T-helper 17 cell (primary cell): ENCODE results near the gene CACNA1C. TPM values are rescaled to one million over a fixed set of nuclear protein-coding genes. Genes with fewer than 3 reads are reported as not detected.
"Not testable (repeated sequence)": the region's sequence is repeated elsewhere in the genome, so short reads cannot be mapped to it uniquely, and the experiment has no call there.

ENCODE experiments used
- ATAC-seq: fragments of 150-1000 bp; cut with Tn5 transposase; 2 replicates; pipeline ENCODE4 v1.10.0; 2021; ENCODE audit warnings: mild to moderate bottlenecking, moderate library complexity
- DNase-seq, 3 donors: peaks; one replicate each; pipeline versions ENCODE4 v3.0.0 to v3.0.0-alpha.2; 2020 to 2021
- H3K9me3 ChIP-seq: one replicate; pipeline ENCODE4 v1.7.0; 2013; ENCODE audit warnings: low read length, mild to moderate bottlenecking; ENCODE audit not compliant: control insufficient read depth, poor library complexity, severe bottlenecking
- H3K27ac Mint-ChIP-seq: one replicate; pipeline ENCODE4 v1.8.0; 2022; ENCODE audit warnings: mild to moderate bottlenecking, moderate library complexity, mixed read lengths
- H3K27me3 Mint-ChIP-seq: one replicate; pipeline ENCODE4 v1.8.0; 2022; ENCODE audit warnings: mixed read lengths
- H3K36me3 Mint-ChIP-seq: one replicate; pipeline ENCODE4 v1.8.0; 2022; ENCODE audit warnings: low read depth, mixed read lengths
- H3K4me1 Mint-ChIP-seq: one replicate; pipeline ENCODE4 v1.8.0; 2022; ENCODE audit warnings: mild to moderate bottlenecking, mixed read lengths
- H3K4me3 Mint-ChIP-seq: one replicate; pipeline ENCODE4 v1.8.0; 2022; ENCODE audit warnings: mild to moderate bottlenecking, moderate library complexity, mixed read lengths
- total RNA-seq, 4 donors: library from RNA in 2 of 4; stranded (reverse) in 2 of 4; gene quantifications; one replicate each; pipeline ENCODE4 v1.2.3 and lab custom pipeline; 2022 to 2026

CACNA1C gene
- total RNA-seq, 2 donors from 2014 or later = 0.02 to 0.18 TPM

GRCh38 chr12:2135661-2136418 is 83.1 kb downstream of the CACNA1C start:
- peaks cover 29% of the 10 kb centered on the region for H3K27me3 Mint-ChIP-seq
- not testable (repeated sequence) for H3K4me3 Mint-ChIP-seq, H3K4me1 Mint-ChIP-seq, ATAC-seq, H3K27ac Mint-ChIP-seq, H3K9me3 ChIP-seq, H3K36me3 Mint-ChIP-seq, DNase-seq

- H3K9me3 ChIP-seq = no peaks in the 10 kb centered on the region
- Mint-ChIP-seq H3K36me3 (no peaks in the 10 kb centered on the region), H3K4me1 (peaks cover 2% of the 10 kb centered on the region), H3K4me3 (no peak overlapping the region), H3K27me3 (peaks cover 29% of the 10 kb centered on the region), H3K27ac (no peak overlapping the region)
- DNase-seq = no peak
- no peak for ATAC-seq
Measured at GRCh38 chr12:2136901-2137300, 84.1 kb downstream of the CACNA1C start.

GRCh38 chr12:2137711-2138110 is 84.9 kb downstream of the CACNA1C start:
- H3K9me3 ChIP-seq = no peaks in the 10 kb centered on the region
- no peak overlapping the region for H3K27ac Mint-ChIP-seq
- peaks cover 2% of the 10 kb centered on the region for H3K4me1 Mint-ChIP-seq
- ATAC-seq = no peak
- DNase-seq = no peak
- H3K36me3 Mint-ChIP-seq = no peaks in the 10 kb centered on the region
- no peak overlapping the region for H3K4me3 Mint-ChIP-seq
- H3K27me3 Mint-ChIP-seq = peaks cover 33% of the 10 kb centered on the region

- H3K9me3 ChIP-seq = no peaks in the 10 kb centered on the region
- Mint-ChIP-seq H3K27me3 (peaks cover 33% of the 10 kb centered on the region), H3K27ac (no peak overlapping the region), H3K4me3 (no peak overlapping the region), H3K36me3 (no peaks in the 10 kb centered on the region), H3K4me1 (peaks cover 2% of the 10 kb centered on the region)
- ATAC-seq (no peak), DNase-seq (no peak)
Measured at GRCh38 chr12:2138294-2138693, 85.5 kb downstream of the CACNA1C start.

GRCh38 chr12:2138871-2139308 is 86.1 kb downstream of the CACNA1C start:
- no peak for DNase-seq
- ATAC-seq = no peak
- Mint-ChIP-seq H3K27ac (no peak overlapping the region), H3K4me1 (peaks cover 2% of the 10 kb centered on the region), H3K27me3 (peaks cover 35% of the 10 kb centered on the region), H3K4me3 (no peak overlapping the region), H3K36me3 (no peaks in the 10 kb centered on the region)
- no peaks in the 10 kb centered on the region for H3K9me3 ChIP-seq

- no peaks in the 10 kb centered on the region for H3K9me3 ChIP-seq
- DNase-seq (no peak), ATAC-seq (no peak)
- no peak overlapping the region for H3K4me3 Mint-ChIP-seq
- H3K36me3 Mint-ChIP-seq = no peaks in the 10 kb centered on the region
- H3K27me3 Mint-ChIP-seq = peaks cover 43% of the 10 kb centered on the region
- H3K4me1 Mint-ChIP-seq = peaks cover 2% of the 10 kb centered on the region
- no peak overlapping the region for H3K27ac Mint-ChIP-seq
Measured at GRCh38 chr12:2139651-2140050, 86.9 kb downstream of the CACNA1C start.

GRCh38 chr12:2140858-2141519 is 88.2 kb downstream of the CACNA1C start:
- H3K4me1 Mint-ChIP-seq = peaks cover 2% of the 10 kb centered on the region
- no peak overlapping the region for H3K27ac Mint-ChIP-seq
- no peak overlapping the region for H3K4me3 Mint-ChIP-seq
- H3K27me3 Mint-ChIP-seq = peaks cover 52% of the 10 kb centered on the region
- DNase-seq = no peak
- no peak for ATAC-seq
- no peaks in the 10 kb centered on the region for H3K9me3 ChIP-seq
- H3K36me3 Mint-ChIP-seq = no peaks in the 10 kb centered on the region

GRCh38 chr12:2142068-2142467 is 89.3 kb downstream of the CACNA1C start:
- peaks cover 53% of the 10 kb centered on the region for H3K27me3 Mint-ChIP-seq
- no peak for ATAC-seq
- H3K4me1 Mint-ChIP-seq = peaks cover 2% of the 10 kb centered on the region
- H3K27ac Mint-ChIP-seq = no peak overlapping the region
- H3K4me3 Mint-ChIP-seq = no peak overlapping the region
- DNase-seq = no peak
- H3K9me3 ChIP-seq = no peaks in the 10 kb centered on the region
- no peaks in the 10 kb centered on the region for H3K36me3 Mint-ChIP-seq

GRCh38 chr12:2144951-2145350 is 92.2 kb downstream of the CACNA1C start:
- DNase-seq = no peak
- Mint-ChIP-seq H3K27me3 (peaks cover 64% of the 10 kb centered on the region), H3K27ac (no peak overlapping the region), H3K4me3 (no peak overlapping the region), H3K4me1 (peaks cover 2% of the 10 kb centered on the region), H3K36me3 (peaks cover 2% of the 10 kb centered on the region)
- H3K9me3 ChIP-seq = no peaks in the 10 kb centered on the region
- no peak for ATAC-seq

GRCh38 chr12:2145433-2145998 is 92.7 kb downstream of the CACNA1C start:
- Mint-ChIP-seq H3K36me3 (peaks cover 2% of the 10 kb centered on the region), H3K27ac (no peak overlapping the region), H3K4me1 (peaks cover under 1% of the 10 kb centered on the region), H3K4me3 (no peak overlapping the region), H3K27me3 (peaks cover 63% of the 10 kb centered on the region)
- ATAC-seq = no peak
- DNase-seq = no peak
- no peaks in the 10 kb centered on the region for H3K9me3 ChIP-seq

- ATAC-seq (no peak), DNase-seq (no peak)
- no peaks in the 10 kb centered on the region for H3K4me1 Mint-ChIP-seq
- peaks cover 74% of the 10 kb centered on the region for H3K27me3 Mint-ChIP-seq
- no peak overlapping the region for H3K4me3 Mint-ChIP-seq
- no peak overlapping the region for H3K27ac Mint-ChIP-seq
- peaks cover 2% of the 10 kb centered on the region for H3K36me3 Mint-ChIP-seq
- H3K9me3 ChIP-seq = no peaks in the 10 kb centered on the region
Measured at GRCh38 chr12:2147335-2147734, 94.5 kb downstream of the CACNA1C start.

- no peak for DNase-seq
- no peak for ATAC-seq
- H3K27ac Mint-ChIP-seq = no peak overlapping the region
- H3K27me3 Mint-ChIP-seq = peaks cover 77% of the 10 kb centered on the region
- H3K4me3 Mint-ChIP-seq = no peak overlapping the region
- no peaks in the 10 kb centered on the region for H3K9me3 ChIP-seq
- H3K4me1 Mint-ChIP-seq = no peaks in the 10 kb centered on the region
- H3K36me3 Mint-ChIP-seq = peaks cover 2% of the 10 kb centered on the region
Measured at GRCh38 chr12:2149091-2149490, 96.3 kb downstream of the CACNA1C start.

- no peak for DNase-seq
- Mint-ChIP-seq H3K4me1 (no peaks in the 10 kb centered on the region), H3K27me3 (peaks cover 78% of the 10 kb centered on the region), H3K27ac (no peak overlapping the region), H3K4me3 (no peak overlapping the region), H3K36me3 (peaks cover 2% of the 10 kb centered on the region)
- H3K9me3 ChIP-seq = no peaks in the 10 kb centered on the region
- no peak for ATAC-seq
Measured at GRCh38 chr12:2150833-2151232, 98.0 kb downstream of the CACNA1C start.
